A549 (cell line): ENCODE results near the gene ZBP1. TPM values are rescaled to one million over a fixed set of nuclear protein-coding genes. Genes with fewer than 3 reads are reported as not detected.

Experiments
- ATAC-seq, 2 experiments: fragments of 200-7000 bp in 1 of 2; fragments of >200 bp in 1 of 2; cut with Nextera tagmentation in 1 of 2; cut with Tn5 transposase in 1 of 2; 3 replicates each; pipeline versions ENCODE4 v1.8.0 to v1.9.1; 2018 to 2020; ENCODE audit warnings: mild to moderate bottlenecking in 1 of 2, moderate library complexity in 1 of 2
- CTCF ChIA-PET: fragments of 300-600 bp; sonication (Branson Sonifier 250); formaldehyde crosslinking; extraction: SDS; loops from one replicate; lab custom pipeline; 2021; ENCODE audit warnings: antibody characterized with exemption, inconsistent platforms; lab: Yijun Ruan, JAX
- POLR2A ChIA-PET: fragments of 350-600 bp; formaldehyde crosslinking; extraction: SDS; loops from one replicate; lab custom pipeline; 2021; ENCODE audit warnings: antibody characterized with exemption, inconsistent platforms; lab: Yijun Ruan, JAX
- DNase-seq, 2 experiments: peaks; one replicate each; pipeline versions ENCODE4 v3.0.0 to v3.0.0-alpha.2; 2011 to 2016; ENCODE audit warnings: low read depth in 1 of 2, low spot score in 1 of 2
- FAIRE-seq: peaks from 2 replicates; lab custom pipeline; 2011; peaks lifted over from hg19 to GRCh38; lab: Jason Lieb, UNC
- H3K27ac ChIP-seq, 2 experiments: fragments of >200 bp; sonication (Bioruptor Twin); formaldehyde crosslinking; 3 replicates each; pipeline ENCODE4 v1.5.1; 2016 to 2017
- H3K4me1 ChIP-seq: fragments of >200 bp; sonication (Bioruptor Twin); formaldehyde crosslinking; 3 replicates; pipeline ENCODE4 v1.6.1; 2016
- H3K4me2 ChIP-seq: fragments of >200 bp; sonication (Bioruptor Twin); formaldehyde crosslinking; 3 replicates; pipeline ENCODE4 v1.6.1; 2016
- H3K4me3 ChIP-seq: fragments of >200 bp; sonication (Bioruptor Twin); formaldehyde crosslinking; 3 replicates; pipeline ENCODE4 v1.5.1; 2016
- H3K9me3 ChIP-seq: fragments of >200 bp; sonication (Bioruptor Twin); formaldehyde crosslinking; 3 replicates; pipeline ENCODE4 v1.6.1; 2016
- CEBPB ChIP-seq, 2 experiments: fragments of >200 bp in 1 of 2; sonication (Bioruptor Twin) in 1 of 2; formaldehyde crosslinking in 1 of 2; IDR thresholded peaks; 2 replicates each; pipeline ENCODE4 v1.6.1; 2012 to 2016
- CHD4 ChIP-seq: fragments of 200-600 bp; sonication (generic); IDR thresholded peaks from 2 replicates; pipeline ENCODE4 v1.6.1; 2016; ENCODE audit warnings: antibody characterized with exemption, mild to moderate bottlenecking, borderline replicate concordance
- HDAC2 ChIP-seq: fragments of 200-600 bp; sonication (generic); IDR thresholded peaks from 2 replicates; pipeline ENCODE4 v1.6.1; 2016
- JUNB ChIP-seq: fragments of >200 bp; sonication (Bioruptor Twin); formaldehyde crosslinking; IDR thresholded peaks from 2 replicates; pipeline ENCODE4 v1.6.1; 2016
- MAFK ChIP-seq: fragments of 450-650 bp; IDR thresholded peaks from 2 replicates; pipeline ENCODE4 v1.6.1; 2014; ENCODE audit not compliant: partially characterized antibody
- MAZ ChIP-seq: fragments of 150-350 bp; IDR thresholded peaks from 2 replicates; pipeline ENCODE4 v1.6.1; 2014; ENCODE audit warnings: antibody characterized with exemption, low read depth, low read length, borderline replicate concordance
- NFE2L2 ChIP-seq: fragments of 150-350 bp; conservative IDR thresholded peaks from 2 replicates; pipeline ENCODE4 v1.6.1; 2014; ENCODE audit warnings: low read length
- NR3C1 ChIP-seq: fragments of >200 bp; sonication (Bioruptor Twin); formaldehyde crosslinking; IDR thresholded peaks from 3 replicates; pipeline ENCODE4 v1.6.1; 2017
- PHF8 ChIP-seq: fragments of 200-600 bp; sonication (generic); IDR thresholded peaks from 2 replicates; pipeline ENCODE4 v1.6.1; 2016; ENCODE audit warnings: low read depth, mild to moderate bottlenecking, antibody characterized with exemption, moderate library complexity, borderline replicate concordance
- RAD21 ChIP-seq, 2 experiments: fragments of >200 bp in 1 of 2; sonication (Bioruptor Twin) in 1 of 2; formaldehyde crosslinking in 1 of 2; IDR thresholded peaks in 1 of 2; conservative IDR thresholded peaks in 1 of 2; 2 replicates in 1 of 2; 3 replicates in 1 of 2; pipeline ENCODE4 v1.6.1; 2012 to 2018; ENCODE audit warnings: inconsistent platforms in 1 of 2
- RARB ChIP-seq: fragments of 250-450 bp; sonication (Bioruptor Pico); IDR thresholded peaks from 2 replicates; pipeline ENCODE4 v1.8.0; 2021; ENCODE audit warnings: mild to moderate bottlenecking, moderate library complexity
- RCOR1 ChIP-seq: fragments of 150-350 bp; IDR thresholded peaks from 2 replicates; pipeline ENCODE4 v1.6.1; 2014; ENCODE audit warnings: antibody characterized with exemption, low read length, low read depth
- TP53 ChIP-seq: fragments of 250-450 bp; sonication (Bioruptor Pico); IDR thresholded peaks from 2 replicates; pipeline ENCODE4 v1.5.0; 2021; ENCODE audit warnings: mild to moderate bottlenecking, moderate library complexity
- ZFP36 ChIP-seq: fragments of 450-650 bp; IDR thresholded peaks from 2 replicates; pipeline ENCODE4 v1.6.1; 2014; ENCODE audit warnings: borderline replicate concordance; ENCODE audit not compliant: partially characterized antibody
- ZSCAN20 ChIP-seq: fragments of 250-450 bp; sonication (Bioruptor Pico); IDR thresholded peaks from 2 replicates; pipeline ENCODE4 v1.8.0; 2022; ENCODE audit warnings: mild to moderate bottlenecking, moderate library complexity
- WGBS: methylation state at CpG from one replicate; pipeline ENCODE4 v1.1.6; 2017; ENCODE audit errors: missing lambda C conversion rate; 5-methylcytosine and 5-hydroxymethylcytosine counted together
- polyA plus RNA-seq, 4 experiments: library from polyadenylated mRNA; depleted of rRNA in 3 of 4; stranded (reverse); fragments of >200 nt; fragmentation: RNase III in 1 of 4; extraction: RNeasy Plus Mini Kit Qiagen cat#74134 plus additional on column Dnase treatment in 1 of 4; gene quantifications; 2 replicates in 3 of 4; 3 replicates in 1 of 4; pipeline ENCODE4 v1.2.3, GENCODE V29; 2011 to 2017
- TF ChIP-seq, protein P1 (sequence below): IDR thresholded peaks from 2 replicates; pipeline ENCODE4 v1.6.1; 2012; ENCODE audit warnings: low read depth, borderline replicate concordance
- TF ChIP-seq, protein P2 (sequence below): fragments of 450-650 bp; IDR thresholded peaks from 2 replicates; pipeline ENCODE4 v1.6.1; 2014; ENCODE audit warnings: antibody characterized with exemption
- TF ChIP-seq, protein P3 (sequence below): IDR thresholded peaks from 2 replicates; pipeline ENCODE4 v1.6.1; 2012
- TF ChIP-seq, protein P4 (sequence below): fragments of 200-600 bp; sonication (generic); IDR thresholded peaks from 2 replicates; pipeline ENCODE4 v1.6.1; 2016; ENCODE audit warnings: antibody characterized with exemption, mild to moderate bottlenecking, moderate library complexity

The ZBP1 gene
- polyA plus RNA-seq, 2 of the 4 experiments (the other 2 are of a cell fraction) = 0.05 TPM; not detected in 1

DNA sequence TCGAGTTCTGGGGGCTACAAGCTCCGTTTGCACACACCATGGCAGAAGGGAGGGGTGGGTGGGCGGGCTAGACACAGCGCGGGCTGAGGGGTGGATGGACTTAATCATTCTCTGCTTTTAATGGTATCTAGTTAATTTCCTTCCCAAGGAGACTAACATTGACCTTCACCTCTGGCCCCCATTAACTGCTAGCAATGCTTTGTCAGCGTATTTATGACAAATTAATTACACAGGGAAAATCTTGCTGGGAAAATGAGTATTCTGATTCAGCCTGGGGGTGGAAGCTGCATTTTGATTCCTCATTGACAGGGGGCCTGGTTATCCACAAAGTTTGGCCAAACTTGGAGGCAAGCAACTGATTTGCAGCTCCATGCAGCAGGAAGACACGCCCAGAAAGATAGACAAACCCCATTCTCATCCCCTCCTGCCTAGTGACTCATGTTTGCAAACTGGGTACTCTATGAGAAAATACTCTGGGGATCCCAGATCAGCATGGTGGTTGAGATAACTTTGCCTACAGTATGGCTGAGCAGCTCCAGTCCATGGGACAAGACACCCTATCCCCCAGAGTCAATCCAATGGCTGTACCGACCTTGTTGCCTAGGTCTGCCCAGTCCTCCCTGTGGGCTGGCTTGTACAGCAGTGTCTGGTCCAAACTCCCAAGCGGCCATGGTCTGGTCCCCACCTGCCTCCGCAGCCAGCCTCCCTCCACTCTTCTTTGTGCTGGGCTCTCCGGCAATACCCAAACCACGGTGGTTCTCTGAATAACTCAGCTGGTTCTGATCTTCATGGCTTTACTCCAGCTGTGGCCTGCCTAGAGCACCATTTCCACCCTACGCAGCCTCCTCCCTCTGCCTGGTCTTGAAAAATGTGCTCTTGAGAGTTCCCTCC is 19.7 kb downstream of the ZBP1 start:
- peak overlapping the region in 1 of 2 experiments; percentile 66; a peak in 2 of 6 replicates for H3K27ac ChIP-seq
- no peak for TF ChIP-seq NR3C1
- TF ChIP-seq, protein P1, sequence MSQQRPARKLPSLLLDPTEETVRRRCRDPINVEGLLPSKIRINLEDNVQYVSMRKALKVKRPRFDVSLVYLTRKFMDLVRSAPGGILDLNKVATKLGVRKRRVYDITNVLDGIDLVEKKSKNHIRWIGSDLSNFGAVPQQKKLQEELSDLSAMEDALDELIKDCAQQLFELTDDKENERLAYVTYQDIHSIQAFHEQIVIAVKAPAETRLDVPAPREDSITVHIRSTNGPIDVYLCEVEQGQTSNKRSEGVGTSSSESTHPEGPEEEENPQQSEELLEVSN = no peak
- TF ChIP-seq MAFK = peak; percentile 80
- TF ChIP-seq, all 56 proteins: peak for 1
- Histone ChIP-seq H3K4me3 (no peak overlapping the region), H3K4me1 (peaks cover 12% of the 10 kb centered on the region; the same call in 1 of the 3 replicates), H3K4me2 (no peak overlapping the region), H3K9me3 (no peaks in the 10 kb centered on the region)
- ChIA-PET CTCF (interaction anchor here (0.6 to 11.9 kb wide), 10 partner anchors 8 to 609 kb away, joined by 3 to 388 read pairs (median 6); no protein-coding TSS in a partner anchor), POLR2A (interaction anchor here (0.6 to 1.1 kb wide), 2 partner anchors 34 to 98 kb away, joined by 3 to 4 read pairs; no protein-coding TSS in a partner anchor)
- FAIRE-seq = no peak
- DNase-seq = peak in 1 of 2 experiments; percentile 23
- no peak for ATAC-seq
- 76% methylated on average over 12 of the region's 13 CpGs for WGBS

DNA sequence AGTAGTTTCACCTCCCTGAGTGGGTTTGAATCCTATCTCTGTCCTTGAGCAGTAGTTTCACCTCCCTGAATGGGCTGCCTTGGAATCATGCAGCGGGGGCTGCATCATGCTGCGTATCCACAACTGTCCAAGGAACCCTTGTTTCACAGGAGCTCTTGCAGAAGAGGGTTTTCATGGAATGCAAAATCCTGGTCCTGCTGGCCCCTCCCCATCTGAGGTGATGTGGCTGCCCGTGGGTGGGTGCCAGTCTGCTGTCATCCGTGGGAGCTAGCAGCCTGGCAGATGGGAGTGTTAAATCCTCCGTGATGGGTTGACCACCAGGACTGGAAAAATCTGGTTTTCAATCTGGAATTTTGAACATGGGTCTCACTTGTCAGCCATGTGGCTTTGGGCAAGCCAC is 21.7 kb downstream of the ZBP1 start:
- TF ChIP-seq PHF8 = no peak
- TF ChIP-seq MAZ = no peak
- no peak for TF ChIP-seq RARB (CRISPR knock-in tag)
- TF ChIP-seq NFE2L2 = no peak
- TF ChIP-seq TP53 = no peak
- no peak for TF ChIP-seq CEBPB (IDR thresholded peaks at IDR 0.05)
- no peak for TF ChIP-seq RAD21 (conservative IDR thresholded peaks at IDR 0.05 in 1 of 2, IDR thresholded peaks at IDR 0.05 in 1 of 2)
- no peak for TF ChIP-seq CHD4
- TF ChIP-seq ZSCAN20 = no peak
- TF ChIP-seq JUNB = no peak
- TF ChIP-seq HDAC2 = no peak
- TF ChIP-seq, protein P2, sequence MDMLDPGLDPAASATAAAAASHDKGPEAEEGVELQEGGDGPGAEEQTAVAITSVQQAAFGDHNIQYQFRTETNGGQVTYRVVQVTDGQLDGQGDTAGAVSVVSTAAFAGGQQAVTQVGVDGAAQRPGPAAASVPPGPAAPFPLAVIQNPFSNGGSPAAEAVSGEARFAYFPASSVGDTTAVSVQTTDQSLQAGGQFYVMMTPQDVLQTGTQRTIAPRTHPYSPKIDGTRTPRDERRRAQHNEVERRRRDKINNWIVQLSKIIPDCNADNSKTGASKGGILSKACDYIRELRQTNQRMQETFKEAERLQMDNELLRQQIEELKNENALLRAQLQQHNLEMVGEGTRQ = no peak
- TF ChIP-seq, protein P1 = no peak
- TF ChIP-seq, protein P3, sequence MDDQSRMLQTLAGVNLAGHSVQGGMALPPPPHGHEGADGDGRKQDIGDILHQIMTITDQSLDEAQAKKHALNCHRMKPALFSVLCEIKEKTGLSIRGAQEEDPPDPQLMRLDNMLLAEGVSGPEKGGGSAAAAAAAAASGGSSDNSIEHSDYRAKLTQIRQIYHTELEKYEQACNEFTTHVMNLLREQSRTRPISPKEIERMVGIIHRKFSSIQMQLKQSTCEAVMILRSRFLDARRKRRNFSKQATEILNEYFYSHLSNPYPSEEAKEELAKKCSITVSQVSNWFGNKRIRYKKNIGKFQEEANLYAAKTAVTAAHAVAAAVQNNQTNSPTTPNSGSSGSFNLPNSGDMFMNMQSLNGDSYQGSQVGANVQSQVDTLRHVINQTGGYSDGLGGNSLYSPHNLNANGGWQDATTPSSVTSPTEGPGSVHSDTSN = no peak
- no peak for TF ChIP-seq ZFP36
- DNase-seq (no peak), FAIRE-seq (no peak), ATAC-seq (no peak)
- Histone ChIP-seq H3K4me1 (peaks cover 15% of the 10 kb centered on the region; the same call in 2 of the 3 replicates), H3K27ac (peak overlapping the region in 1 of 2 experiments; percentile 83; a peak in 1 of 6 replicates), H3K4me3 (no peak overlapping the region), H3K4me2 (no peak overlapping the region), H3K9me3 (no peaks in the 10 kb centered on the region)
- WGBS = 76% methylated on average over 5 of the region's 5 CpGs
- CTCF ChIA-PET = interaction anchor here (0.7 to 11.9 kb wide), 11 partner anchors 12 to 1241 kb away, joined by 3 to 388 read pairs (median 11); no protein-coding TSS in a partner anchor
- POLR2A ChIA-PET = no interaction called here

DNA sequence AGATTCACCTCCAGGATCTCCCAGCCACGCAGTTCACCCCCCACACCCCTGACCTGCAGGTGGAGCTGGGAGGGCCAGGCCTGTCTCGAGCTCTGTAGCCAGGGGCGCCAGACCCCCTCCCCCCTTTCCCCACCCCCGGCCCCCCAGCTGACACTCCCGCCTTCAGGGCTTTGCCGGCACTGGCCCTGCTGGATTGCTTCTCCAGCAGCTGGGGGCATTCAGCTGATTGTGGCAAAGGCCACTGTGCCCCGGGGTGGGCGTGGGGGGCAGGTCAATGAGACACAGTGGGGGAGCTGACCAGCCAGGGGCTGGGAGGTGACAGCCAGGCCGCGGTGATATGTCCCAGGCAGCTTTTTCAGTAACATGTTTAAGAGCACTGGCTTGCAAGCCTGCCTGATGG is 22.2 kb downstream of the ZBP1 start:
- FAIRE-seq (no peak), ATAC-seq (no peak), DNase-seq (no peak)
- 25% methylated on average over 2 of the region's 10 CpGs for WGBS
- no peaks in the 10 kb centered on the region for H3K9me3 ChIP-seq
- H3K4me2 ChIP-seq = no peak overlapping the region
- H3K27ac ChIP-seq = peak overlapping the region in 1 of 2 experiments; percentile 83; a peak in 4 of 6 replicates
- ChIA-PET CTCF (interaction anchor here (0.7 to 11.9 kb wide), 13 partner anchors 9 to 1241 kb away, joined by 3 to 388 read pairs (median 17); no protein-coding TSS in a partner anchor), POLR2A (no interaction called here)
- TF ChIP-seq, protein P4, sequence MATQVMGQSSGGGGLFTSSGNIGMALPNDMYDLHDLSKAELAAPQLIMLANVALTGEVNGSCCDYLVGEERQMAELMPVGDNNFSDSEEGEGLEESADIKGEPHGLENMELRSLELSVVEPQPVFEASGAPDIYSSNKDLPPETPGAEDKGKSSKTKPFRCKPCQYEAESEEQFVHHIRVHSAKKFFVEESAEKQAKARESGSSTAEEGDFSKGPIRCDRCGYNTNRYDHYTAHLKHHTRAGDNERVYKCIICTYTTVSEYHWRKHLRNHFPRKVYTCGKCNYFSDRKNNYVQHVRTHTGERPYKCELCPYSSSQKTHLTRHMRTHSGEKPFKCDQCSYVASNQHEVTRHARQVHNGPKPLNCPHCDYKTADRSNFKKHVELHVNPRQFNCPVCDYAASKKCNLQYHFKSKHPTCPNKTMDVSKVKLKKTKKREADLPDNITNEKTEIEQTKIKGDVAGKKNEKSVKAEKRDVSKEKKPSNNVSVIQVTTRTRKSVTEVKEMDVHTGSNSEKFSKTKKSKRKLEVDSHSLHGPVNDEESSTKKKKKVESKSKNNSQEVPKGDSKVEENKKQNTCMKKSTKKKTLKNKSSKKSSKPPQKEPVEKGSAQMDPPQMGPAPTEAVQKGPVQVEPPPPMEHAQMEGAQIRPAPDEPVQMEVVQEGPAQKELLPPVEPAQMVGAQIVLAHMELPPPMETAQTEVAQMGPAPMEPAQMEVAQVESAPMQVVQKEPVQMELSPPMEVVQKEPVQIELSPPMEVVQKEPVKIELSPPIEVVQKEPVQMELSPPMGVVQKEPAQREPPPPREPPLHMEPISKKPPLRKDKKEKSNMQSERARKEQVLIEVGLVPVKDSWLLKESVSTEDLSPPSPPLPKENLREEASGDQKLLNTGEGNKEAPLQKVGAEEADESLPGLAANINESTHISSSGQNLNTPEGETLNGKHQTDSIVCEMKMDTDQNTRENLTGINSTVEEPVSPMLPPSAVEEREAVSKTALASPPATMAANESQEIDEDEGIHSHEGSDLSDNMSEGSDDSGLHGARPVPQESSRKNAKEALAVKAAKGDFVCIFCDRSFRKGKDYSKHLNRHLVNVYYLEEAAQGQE = no peak
- TF ChIP-seq RCOR1 = no peak
- TF ChIP-seq, protein P1 = no peak
- peaks cover 15% of the 10 kb centered on the region; the same call in 2 of the 3 replicates for H3K4me1 ChIP-seq
- no peak overlapping the region for H3K4me3 ChIP-seq
